Lung microvascular endothelial cell (primary cell): Measurements from ENCODE around the gene SIPA1L3. TPM values are rescaled to one million over a fixed set of nuclear protein-coding genes. Genes with fewer than 3 reads are reported as not detected.

Experiments used
- DNase-seq, 2 donors: peaks; one replicate each; pipeline versions ENCODE4 v3.0.0 to v3.0.0-alpha.2; 2010; ENCODE audit warnings: low read depth in 2 of 2
- total RNA-seq: library from RNA; depleted of rRNA; stranded (reverse); fragments of >200 nt; gene quantifications from 2 replicates; pipeline ENCODE4 v1.2.1, GENCODE V29; 2014

Gene SIPA1L3
- total RNA-seq, 1 donor from 2014 or later = 13.1 TPM

- no peak for DNase-seq
Observed at GRCh38 chr19:38190061-38190460, 283.1 kb downstream of the SIPA1L3 start.

- DNase-seq = no peak
Observed at GRCh38 chr19:38190793-38191192, 283.8 kb downstream of the SIPA1L3 start.

- DNase-seq = no peak
Observed at GRCh38 chr19:38191747-38192146, 284.7 kb downstream of the SIPA1L3 start.

GRCh38 chr19:38193445-38193844 lies 286.4 kb downstream of the SIPA1L3 start:
- no peak for DNase-seq

- no peak for DNase-seq
Observed at GRCh38 chr19:38194061-38194701, 287.2 kb downstream of the SIPA1L3 start.

- no peak for DNase-seq
Observed at GRCh38 chr19:38195237-38195636, 288.2 kb downstream of the SIPA1L3 start.

- DNase-seq = no peak
Observed at GRCh38 chr19:38196245-38196837, 289.3 kb downstream of the SIPA1L3 start.

- no peak for DNase-seq
Observed at GRCh38 chr19:38196948-38197656, 290.1 kb downstream of the SIPA1L3 start.

- no peak for DNase-seq
Observed at GRCh38 chr19:38197937-38198704, 291.1 kb downstream of the SIPA1L3 start.

- DNase-seq = no peak
Observed at GRCh38 chr19:38199340-38199739, 292.3 kb downstream of the SIPA1L3 start.

GRCh38 chr19:38201731-38202130 lies 294.7 kb downstream of the SIPA1L3 start:
- no peak for DNase-seq

- no peak for DNase-seq
Observed at GRCh38 chr19:38202504-38202903, 295.5 kb downstream of the SIPA1L3 start.

- no peak for DNase-seq
Observed at GRCh38 chr19:38203197-38203596, 296.2 kb downstream of the SIPA1L3 start.

GRCh38 chr19:38204096-38204495 lies 297.1 kb downstream of the SIPA1L3 start:
- no peak for DNase-seq

GRCh38 chr19:38204728-38205127 lies 297.7 kb downstream of the SIPA1L3 start:
- no peak for DNase-seq

GRCh38 chr19:38206006-38206745 lies 299.2 kb downstream of the SIPA1L3 start:
- DNase-seq = no peak

GRCh38 chr19:38206928-38207327 lies 299.9 kb downstream of the SIPA1L3 start:
- DNase-seq = no peak

GRCh38 chr19:38207543-38207942 lies 300.5 kb downstream of the SIPA1L3 start:
- DNase-seq = no peak

GRCh38 chr19:38208571-38208970 lies 301.6 kb downstream of the SIPA1L3 start:
- no peak for DNase-seq

GRCh38 chr19:38209152-38209551 lies 302.1 kb downstream of the SIPA1L3 start:
- DNase-seq = no peak
